ENCODE results near the gene KBTBD4. TPM values are rescaled to one million over a fixed set of nuclear protein-coding genes. Genes with fewer than 3 reads are reported as not detected.
"Not testable (repeated sequence)": the region's sequence is repeated elsewhere in the genome, so short reads cannot be mapped to it uniquely, and the experiment has no call there.

The KBTBD4 gene
- total and polyA plus RNA-seq, 2 experiments from 2014 or later = 16.8 to 35.5 TPM

DNA sequence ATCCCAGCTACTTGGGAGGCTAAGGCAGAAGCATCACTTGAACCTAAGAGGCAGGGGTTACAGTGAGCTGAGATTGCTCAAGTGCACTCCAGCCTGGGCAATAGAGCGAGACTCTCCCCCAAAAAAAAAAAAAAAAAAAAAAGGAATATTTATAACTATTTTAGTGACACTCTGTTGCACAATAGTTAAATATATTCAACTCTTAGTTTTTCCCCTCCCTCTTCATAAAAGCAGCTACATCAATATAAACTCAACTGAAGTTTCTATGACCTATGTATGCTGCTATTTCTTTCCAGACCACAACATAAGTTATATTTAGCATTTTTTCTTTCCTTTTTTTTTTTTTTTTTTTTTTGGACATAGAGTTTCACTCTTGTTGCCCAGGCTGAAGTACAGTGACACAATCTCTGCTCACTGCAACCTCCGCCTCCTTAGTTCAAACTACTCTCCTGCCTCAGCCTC is 45.0 kb downstream of the KBTBD4 start:
- Histone ChIP-seq H3K9ac (no peak overlapping the region), H3K27ac (no peak overlapping the region), H3K4me3 (no peak overlapping the region), H3K9me3 (ENCODE audit: low read depth) (no peaks in the 10 kb centered on the region), H3K4me1 (ENCODE audit: insufficient read depth) (peaks cover 21% of the 10 kb centered on the region), H4K20me1 (ENCODE audit: insufficient read depth) (peaks cover 22% of the 10 kb centered on the region), H3K4me2 (ENCODE audit: unreplicated experiment) (peak overlapping the region; percentile 4), H3K9me2 (ENCODE audit: insufficient read depth) (no peaks in the 10 kb centered on the region), H3K27me3 (replicated peaks; ENCODE audit: insufficient read depth) (no peaks in the 10 kb centered on the region), H2AFZ (no peak overlapping the region), H3K79me2 (ENCODE audit: insufficient read depth) (peaks cover 100% of the 10 kb centered on the region), H3F3A (ENCODE audit: insufficient read depth) (peaks cover 9% of the 10 kb centered on the region; the same call in 1 of the 2 replicates), H3K36me3 (ENCODE audit: low read depth) (peaks cover 6% of the 10 kb centered on the region; the same call in 1 of the 2 replicates)
- DNase-seq = peak; percentile 75
- TF ChIP-seq EZH2 (IDR thresholded peaks at IDR 0.05; ENCODE audit: insufficient read depth, poor library complexity, severe bottlenecking) = no peak
- no peak for TF ChIP-seq EZH2phosphoT487 (IDR thresholded peaks at IDR 0.05; ENCODE audit: insufficient read depth, low read depth)
- in situ Hi-C loops (cut with MboI) = no loop called here
- WGBS, 2 experiments (ENCODE audit: low coverage in 1 of 2, low lambda C conversion rate in 2 of 2, missing lambda C conversion rate in 2 of 2) = 61 to 64% methylated on average over 2 of the region's 2 CpGs

- peaks cover 15% of the 10 kb centered on the region for H4K20me1 ChIP-seq (ENCODE audit: insufficient read depth)
- 85 to 89% methylated on average over 2 of the region's 2 CpGs for WGBS, 2 experiments (ENCODE audit: low coverage in 1 of 2, low lambda C conversion rate in 2 of 2, missing lambda C conversion rate in 2 of 2)
- DNase-seq = peak; percentile 42
These were observed 46.1 kb downstream of the KBTBD4 start for GRCh38 chr11:47532597-47533213.

DNA sequence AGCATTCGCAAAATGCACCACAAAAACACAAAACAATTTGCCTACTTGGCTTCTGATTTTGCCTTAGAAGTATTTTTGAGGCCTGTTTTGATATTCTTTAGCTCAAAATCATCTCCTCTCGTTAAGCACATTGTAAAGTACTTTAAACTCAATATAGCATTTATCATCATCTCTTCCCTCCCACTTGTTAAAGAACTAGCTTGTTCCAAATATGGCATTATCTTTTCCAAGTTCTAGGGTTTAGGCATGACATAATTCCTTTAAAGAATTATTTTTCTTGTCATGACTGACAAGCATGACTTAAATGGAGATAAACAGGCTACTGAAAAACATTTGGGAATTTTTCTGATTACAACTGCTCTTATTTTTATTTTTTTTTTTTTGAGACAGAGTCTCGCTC is 47.1 kb downstream of the KBTBD4 start:
- WGBS, 2 experiments (ENCODE audit: low coverage in 1 of 2, low lambda C conversion rate in 2 of 2, missing lambda C conversion rate in 2 of 2) = 68 to 72% methylated on average over 3 of the region's 3 CpGs
- peaks cover 17% of the 10 kb centered on the region; the same call in 1 of the 2 replicates for H4K20me1 ChIP-seq (ENCODE audit: insufficient read depth)
- no peak overlapping the region for H3K27ac ChIP-seq

More at GRCh38 chr11:47532597-47533213, 46.1 kb downstream of the KBTBD4 start:
- H3K4me3 ChIP-seq = no peak overlapping the region
- no peak for TF ChIP-seq EZH2 (IDR thresholded peaks at IDR 0.05; ENCODE audit: insufficient read depth, poor library complexity, severe bottlenecking)
- no peak for TF ChIP-seq EZH2phosphoT487 (IDR thresholded peaks at IDR 0.05; ENCODE audit: insufficient read depth, low read depth)
- H3F3A ChIP-seq (ENCODE audit: insufficient read depth) = peaks cover 2% of the 10 kb centered on the region; the same call in 1 of the 2 replicates
- no peak overlapping the region; the same call in 1 of the 2 replicates for H3K27ac ChIP-seq
- no peak overlapping the region for H3K4me2 ChIP-seq (ENCODE audit: unreplicated experiment)
- no peak overlapping the region for H2AFZ ChIP-seq
- H3K79me2 ChIP-seq (ENCODE audit: insufficient read depth) = peaks cover 100% of the 10 kb centered on the region
- H3K36me3 ChIP-seq (ENCODE audit: low read depth) = peaks cover 6% of the 10 kb centered on the region; the same call in 1 of the 2 replicates
- H3K9ac ChIP-seq = peak overlapping the region; percentile 6; the same call in 1 of the 2 replicates
- H3K9me3 ChIP-seq (ENCODE audit: low read depth) = no peaks in the 10 kb centered on the region
- H3K4me1 ChIP-seq (ENCODE audit: insufficient read depth) = peaks cover 19% of the 10 kb centered on the region
- H3K27me3 ChIP-seq (replicated peaks; ENCODE audit: insufficient read depth) = no peaks in the 10 kb centered on the region
- in situ Hi-C loops (cut with MboI) = no loop called here
- H3K9me2 ChIP-seq (ENCODE audit: insufficient read depth) = no peaks in the 10 kb centered on the region

DNA sequence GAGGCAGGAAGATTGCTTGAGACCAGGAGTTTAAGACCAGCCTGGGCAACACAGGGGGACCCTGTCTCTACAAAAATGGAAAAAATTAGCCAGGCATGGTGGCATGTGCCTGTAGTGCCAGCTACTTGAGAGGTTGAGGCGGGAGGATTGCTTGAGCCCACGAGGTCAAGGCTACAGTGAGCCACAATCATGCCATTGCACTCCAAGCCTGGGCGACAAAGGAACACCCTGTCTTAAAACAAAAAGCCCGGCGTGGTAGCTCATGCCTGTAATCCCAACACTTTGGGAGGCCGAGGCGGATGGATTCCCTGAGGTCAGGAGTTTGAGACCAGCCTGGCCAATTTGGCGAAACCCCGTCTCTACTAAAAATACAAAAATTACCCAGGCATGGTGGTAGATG is 48.0 kb downstream of the KBTBD4 start:
- in situ Hi-C loops (cut with MboI); H3K4me3 ChIP-seq; H3K9ac ChIP-seq; H3K36me3 ChIP-seq (ENCODE audit: low read depth); H2AFZ ChIP-seq; H3F3A ChIP-seq (ENCODE audit: insufficient read depth); H3K27me3 ChIP-seq (replicated peaks; ENCODE audit: insufficient read depth); H3K4me2 ChIP-seq (ENCODE audit: unreplicated experiment); H3K9me2 ChIP-seq (ENCODE audit: insufficient read depth); H3K9me3 ChIP-seq (ENCODE audit: low read depth); H3K27ac ChIP-seq; DNase-seq: not testable (repeated sequence)
- peaks cover 100% of the 10 kb centered on the region for H3K79me2 ChIP-seq (ENCODE audit: insufficient read depth)
- peaks cover 17% of the 10 kb centered on the region; the same call in 1 of the 2 replicates for H4K20me1 ChIP-seq (ENCODE audit: insufficient read depth)
- H3K4me1 ChIP-seq (ENCODE audit: insufficient read depth) = peaks cover 19% of the 10 kb centered on the region
- WGBS, 2 experiments (ENCODE audit: low coverage in 1 of 2, low lambda C conversion rate in 2 of 2, missing lambda C conversion rate in 2 of 2) = 86 to 88% methylated on average over 9 of the region's 9 CpGs

More for the DNA sequence above, 47.1 kb downstream of the KBTBD4 start:
- Histone ChIP-seq H2AFZ (no peak overlapping the region), H3K4me1 (ENCODE audit: insufficient read depth) (peaks cover 19% of the 10 kb centered on the region), H3K4me2 (ENCODE audit: unreplicated experiment) (no peak overlapping the region), H3K36me3 (ENCODE audit: low read depth) (peaks cover 6% of the 10 kb centered on the region), H3K9ac (no peak overlapping the region), H3F3A (ENCODE audit: insufficient read depth) (no peaks in the 10 kb centered on the region), H3K4me3 (no peak overlapping the region), H3K9me3 (ENCODE audit: low read depth) (no peaks in the 10 kb centered on the region), H3K79me2 (ENCODE audit: insufficient read depth) (peaks cover 100% of the 10 kb centered on the region), H3K27me3 (replicated peaks; ENCODE audit: insufficient read depth) (no peaks in the 10 kb centered on the region), H3K9me2 (ENCODE audit: insufficient read depth) (no peaks in the 10 kb centered on the region)
- in situ Hi-C loops (cut with MboI) = no loop called here
- DNase-seq = no peak
- no peak for TF ChIP-seq EZH2phosphoT487 (IDR thresholded peaks at IDR 0.05; ENCODE audit: insufficient read depth, low read depth)
- TF ChIP-seq EZH2 (IDR thresholded peaks at IDR 0.05; ENCODE audit: insufficient read depth, poor library complexity, severe bottlenecking) = no peak

Measured in GM23248 (cell line).